Stomach (tissue), 4 donors: ENCODE measurements around the gene CTBP1.

ENCODE experiments used
- CTCF ChIP-seq, 7 experiments: fragments of 450-650 bp in 4 of 7; fragments of 200-600 bp in 3 of 7; sonication (generic) in 3 of 7; IDR thresholded peaks; one replicate each; pipeline ENCODE4 v1.5.1; 2016 to 2019; ENCODE audit warnings: antibody characterized with exemption in 7 of 7, control low read depth in 2 of 7, mild to moderate bottlenecking in 1 of 7
- EP300 ChIP-seq: sonication (generic); formaldehyde crosslinking; IDR thresholded peaks from one replicate; pipeline ENCODE4 v1.6.1; 2017; ENCODE audit warnings: antibody characterized with exemption
- POLR2A ChIP-seq, 4 donors: fragments of 450-650 bp; IDR thresholded peaks; one replicate each; pipeline ENCODE4 v1.6.1; 2016; ENCODE audit warnings: antibody characterized with exemption in 4 of 4, control low read depth in 2 of 4, mild to moderate bottlenecking in 1 of 4, moderate library complexity in 1 of 4
- POLR2AphosphoS5 ChIP-seq, 3 donors: sonication (generic); formaldehyde crosslinking; IDR thresholded peaks; one replicate each; pipeline ENCODE4 v1.6.1; 2016; ENCODE audit warnings: antibody characterized with exemption in 3 of 3

GRCh38 chr4:1208266-1208961, 40.5 kb downstream of the CTBP1 start:
- TF ChIP-seq EP300: no peak
- TF ChIP-seq POLR2A (IDR thresholded peaks at IDR 0.05): no peak
- TF ChIP-seq CTCF (IDR thresholded peaks at IDR 0.05): no peak
- TF ChIP-seq POLR2AphosphoS5 (IDR thresholded peaks at IDR 0.05): no peak
